IMR-90 (cell line): ENCODE data around the gene ACAP2. TPM values are rescaled to one million over a fixed set of nuclear protein-coding genes. Genes with fewer than 3 reads are reported as not detected.
A peak's percentile ranks its signal among the peaks of the same experiment; 100 is the strongest.
"Not testable (repeated sequence)": the region's sequence is repeated elsewhere in the genome, so short reads cannot be mapped to it uniquely, and the experiment has no call there.

Experiments
- ATAC-seq: fragments of 200-7000 bp; cut with Tn5 transposase; 2 replicates; pipeline ENCODE4 v1.9.1; 2020; ENCODE audit warnings: low read depth, mild to moderate bottlenecking, moderate library complexity
- BruUV-seq: library from RNA; stranded (reverse); fragments of 400-500 nt; replicated peaks from 2 replicates; lab custom pipeline; 2021; lab: Mats Ljungman, UMichigan
- CTCF ChIA-PET: fragments of 300-600 bp; formaldehyde crosslinking; extraction: SDS; loops from one replicate; lab custom pipeline; 2021; ENCODE audit warnings: antibody characterized with exemption; lab: Yijun Ruan, JAX
- POLR2A ChIA-PET: fragments of 300-600 bp; sonication (Branson Sonifier 250); formaldehyde crosslinking; loops from one replicate; lab custom pipeline; 2022; ENCODE audit warnings: antibody characterized with exemption; ENCODE audit not compliant: unreplicated experiment; lab: Charles Lee
- DNase-seq: peaks from one replicate; pipeline ENCODE4 v3.0.0; 2013
- H2AFZ ChIP-seq: replicated peaks from 2 replicates; pipeline ENCODE3; 2013; ENCODE audit warnings: low read length, mild to moderate bottlenecking; ENCODE audit not compliant: poor library complexity
- H2AK5ac ChIP-seq: 2 replicates; pipeline ENCODE4 v1.6.1; 2013; ENCODE audit warnings: low read depth, low read length, inconsistent platforms
- H2AK9ac ChIP-seq: replicated peaks from 2 replicates; pipeline ENCODE3; 2013; ENCODE audit warnings: mild to moderate bottlenecking, low read depth, low read length, moderate library complexity; ENCODE audit not compliant: poor library complexity
- H2BK120ac ChIP-seq: 2 replicates; pipeline ENCODE4 v1.6.1; 2013; ENCODE audit warnings: low read depth, low read length, inconsistent platforms
- H2BK15ac ChIP-seq: 3 replicates; pipeline ENCODE4 v1.6.1; 2013; ENCODE audit warnings: low read depth, low read length, inconsistent platforms
- H2BK20ac ChIP-seq: 2 replicates; pipeline ENCODE4 v1.6.1; 2013; ENCODE audit warnings: low read depth, mild to moderate bottlenecking, inconsistent platforms, low read length, moderate library complexity
- H2BK5ac ChIP-seq: 2 replicates; pipeline ENCODE4 v1.6.1; 2013; ENCODE audit warnings: mild to moderate bottlenecking, low read depth, low read length, inconsistent platforms; ENCODE audit not compliant: poor library complexity, severe bottlenecking
- H3K14ac ChIP-seq: replicated peaks from 2 replicates; pipeline ENCODE4 v1.6.1; 2013; ENCODE audit warnings: low read depth, low read length, inconsistent platforms
- H3K18ac ChIP-seq: 2 replicates; pipeline ENCODE4 v1.6.1; 2013; ENCODE audit warnings: low read depth, low read length, control low read depth
- H3K23ac ChIP-seq: 2 replicates; pipeline ENCODE4 v1.6.1; 2013; ENCODE audit warnings: low read depth, low read length, inconsistent platforms
- H3K27ac ChIP-seq: 2 replicates; pipeline ENCODE4 v1.5.1; 2013; ENCODE audit warnings: mild to moderate bottlenecking, control low read depth, low read length; ENCODE audit not compliant: insufficient read depth
- H3K27me3 ChIP-seq: 2 replicates; pipeline ENCODE4 v1.6.1; 2013; ENCODE audit warnings: low read length; ENCODE audit not compliant: control insufficient read depth, insufficient read depth
- H3K36me3 ChIP-seq: 2 replicates; pipeline ENCODE4 v1.6.1; 2013; ENCODE audit warnings: low read length, mixed read lengths; ENCODE audit not compliant: control insufficient read depth, insufficient read depth
- H3K4ac ChIP-seq: 2 replicates; pipeline ENCODE4 v1.6.1; 2013; ENCODE audit warnings: low read depth, low read length, inconsistent platforms
- H3K4me1 ChIP-seq: 2 replicates; pipeline ENCODE4 v1.6.1; 2013; ENCODE audit warnings: low read length, mixed read lengths; ENCODE audit not compliant: control insufficient read depth, insufficient read depth
- H3K4me2 ChIP-seq: 2 replicates; pipeline ENCODE4 v1.6.1; 2013; ENCODE audit warnings: low read depth, mild to moderate bottlenecking, control low read depth, low read length, moderate library complexity
- H3K4me3 ChIP-seq: 2 replicates; pipeline ENCODE4 v1.5.1; 2013; ENCODE audit warnings: low read depth, mild to moderate bottlenecking, control low read depth, low read length, moderate library complexity; ENCODE audit not compliant: insufficient read depth
- H3K56ac ChIP-seq: 2 replicates; pipeline ENCODE4 v1.6.1; 2013; ENCODE audit warnings: low read length, inconsistent platforms; ENCODE audit not compliant: insufficient read depth; ENCODE audit errors: extremely low read depth
- H3K79me1 ChIP-seq, 2 experiments: 2 replicates each; pipeline ENCODE4 v1.6.1; 2013; ENCODE audit warnings: low read length in 2 of 2, inconsistent platforms in 1 of 2, low read depth in 1 of 2
- H3K9ac ChIP-seq: 2 replicates; pipeline ENCODE4 v1.6.1; 2013; ENCODE audit warnings: low read depth, low read length, control low read depth
- H3K9me1 ChIP-seq: 2 replicates; pipeline ENCODE4 v1.6.1; 2013; ENCODE audit warnings: low read length, inconsistent platforms; ENCODE audit not compliant: insufficient read depth
- H3K9me3 ChIP-seq: 2 replicates; pipeline ENCODE4 v1.6.1; 2013; ENCODE audit warnings: low read length; ENCODE audit not compliant: control insufficient read depth, insufficient read depth
- H4K20me1 ChIP-seq: 2 replicates; pipeline ENCODE4 v1.6.1; 2013; ENCODE audit warnings: low read length, inconsistent platforms; ENCODE audit not compliant: insufficient read depth
- H4K5ac ChIP-seq: 2 replicates; pipeline ENCODE4 v1.6.1; 2013; ENCODE audit warnings: mild to moderate bottlenecking, low read depth, low read length, control low read depth
- H4K8ac ChIP-seq, 2 experiments: 2 replicates each; pipeline ENCODE4 v1.6.1; 2013; ENCODE audit warnings: low read depth in 2 of 2, low read length in 2 of 2, control low read depth in 1 of 2, inconsistent platforms in 1 of 2
- H4K91ac ChIP-seq: 2 replicates; pipeline ENCODE4 v1.6.1; 2013; ENCODE audit warnings: low read depth, low read length, inconsistent platforms; ENCODE audit not compliant: insufficient read depth
- MAFK ChIP-seq: IDR thresholded peaks from 2 replicates; pipeline ENCODE4 v1.6.1; 2012; ENCODE audit warnings: low read depth, low read length, improper control_type of control experiment
- RFX5 ChIP-seq: IDR thresholded peaks from 2 replicates; pipeline ENCODE4 v1.8.0; 2012; ENCODE audit warnings: low read depth, mild to moderate bottlenecking, low read length, moderate library complexity
- WGBS, 2 experiments: methylation state at CpG; one replicate each; pipeline versions ENCODE4 v1.1.5 to v1.1.7; 2013; ENCODE audit warnings: missing lambda C conversion rate in 2 of 2; ENCODE audit not compliant: insufficient read length in 1 of 2; ENCODE audit errors: extremely low coverage in 2 of 2; 5-methylcytosine and 5-hydroxymethylcytosine counted together
- dilution Hi-C: fragments of 300-500 bp; cut with HindIII; formaldehyde crosslinking; loops from one replicate; pipeline ENCODE4 v1.14.3; 2018; ENCODE audit warnings: low sequenced_read_pairs; ENCODE audit not compliant: unreplicated experiment
- in situ Hi-C: fragments of 300-500 bp; cut with MboI; formaldehyde crosslinking; loops from 3 replicates; pipeline ENCODE4 v1.14.3; 2019; ENCODE audit warnings: low sequenced_read_pairs, inconsistent platforms, mixed read lengths
- intact Hi-C: fragments of 100-400 bp; cut with micrococcal nuclease; formaldehyde crosslinking; loops from 2 replicates; pipeline ENCODE4 v1.10.0; 2022
- polyA plus RNA-seq, 3 experiments: library from polyadenylated mRNA; depleted of rRNA; stranded (reverse); fragments of >200 nt; gene quantifications; 2 replicates each; pipeline ENCODE4 v1.2.3, GENCODE V29; 2012; ENCODE audit warnings: low replicate concordance in 1 of 3
- total RNA-seq: library from RNA; depleted of rRNA; stranded (reverse); fragments of >200 nt; gene quantifications from 2 replicates; pipeline ENCODE4 v1.2.3, GENCODE V29; 2012
- TF ChIP-seq, protein P1 (sequence below): fragments of 150-350 bp; IDR thresholded peaks from 2 replicates; pipeline ENCODE4 v1.6.1; 2016; ENCODE audit warnings: low read depth, mild to moderate bottlenecking, low read length, moderate library complexity, borderline replicate concordance
- TF ChIP-seq, protein P2 (sequence below): fragments of 150-350 bp; IDR thresholded peaks from 2 replicates; pipeline ENCODE4 v1.6.1; 2017; ENCODE audit warnings: mild to moderate bottlenecking, antibody characterized with exemption, low read length, low read depth

ACAP2 gene
- total and polyA plus RNA-seq, 2 of the 4 experiments (the other 2 are of a cell fraction), result 11.9 to 35.1 TPM

DNA sequence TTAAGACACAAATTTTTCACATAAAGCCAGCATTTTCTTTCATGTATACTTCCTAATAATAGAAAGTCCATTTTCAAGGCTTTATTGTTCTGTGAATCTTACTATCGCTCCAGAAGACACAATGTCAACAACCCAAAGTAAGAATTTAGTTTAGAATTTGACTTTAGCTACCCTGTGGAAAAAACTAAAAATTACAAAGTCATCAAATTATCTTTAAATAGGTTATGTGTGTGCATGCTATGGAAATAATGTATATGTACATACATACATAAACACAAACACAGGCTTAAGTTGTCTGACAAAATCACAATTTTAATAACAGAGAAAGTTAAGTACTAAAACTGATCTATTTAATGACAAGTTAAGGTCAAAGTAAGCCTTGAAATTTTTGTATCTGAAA lies 151.7 kb downstream of the ACAP2 start:
- Histone ChIP-seq H2AFZ (no peak overlapping the region), H2BK120ac (no peak overlapping the region), H3K79me1 (no peaks in the 10 kb centered on the region; a peak in 1 of 4 replicates), H3K18ac (no peak overlapping the region), H3K4me2 (no peak overlapping the region), H3K4ac (no peak overlapping the region), H2AK9ac (no peak overlapping the region), H3K27me3 (no peaks in the 10 kb centered on the region), H3K9me3 (no peaks in the 10 kb centered on the region), H3K27ac (no peak overlapping the region), H4K5ac (no peak overlapping the region), H3K56ac (no peak overlapping the region), H3K4me3 (no peak overlapping the region), H2BK5ac (no peak overlapping the region), H4K20me1 (no peaks in the 10 kb centered on the region; the same call in none of the 2 replicates), H2BK20ac (no peak overlapping the region), H3K14ac (no peak overlapping the region), H3K9ac (no peak overlapping the region), H3K9me1 (no peaks in the 10 kb centered on the region; the same call in 1 of the 2 replicates), H3K4me1 (peaks cover 2% of the 10 kb centered on the region), H2AK5ac (no peak overlapping the region), H4K8ac (no peak overlapping the region), H3K23ac (no peak overlapping the region), H4K91ac (no peak overlapping the region), H3K36me3 (peaks cover 27% of the 10 kb centered on the region), H2BK15ac (no peak overlapping the region)
- BruUV-seq, result no TSS peak
- POLR2A ChIA-PET, result no interaction called here
- TF ChIP-seq MAFK (peak; percentile 48), RFX5 (no peak)
- TF ChIP-seq, protein P1, sequence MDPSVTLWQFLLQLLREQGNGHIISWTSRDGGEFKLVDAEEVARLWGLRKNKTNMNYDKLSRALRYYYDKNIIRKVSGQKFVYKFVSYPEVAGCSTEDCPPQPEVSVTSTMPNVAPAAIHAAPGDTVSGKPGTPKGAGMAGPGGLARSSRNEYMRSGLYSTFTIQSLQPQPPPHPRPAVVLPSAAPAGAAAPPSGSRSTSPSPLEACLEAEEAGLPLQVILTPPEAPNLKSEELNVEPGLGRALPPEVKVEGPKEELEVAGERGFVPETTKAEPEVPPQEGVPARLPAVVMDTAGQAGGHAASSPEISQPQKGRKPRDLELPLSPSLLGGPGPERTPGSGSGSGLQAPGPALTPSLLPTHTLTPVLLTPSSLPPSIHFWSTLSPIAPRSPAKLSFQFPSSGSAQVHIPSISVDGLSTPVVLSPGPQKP, result no peak
- TF ChIP-seq, protein P2, sequence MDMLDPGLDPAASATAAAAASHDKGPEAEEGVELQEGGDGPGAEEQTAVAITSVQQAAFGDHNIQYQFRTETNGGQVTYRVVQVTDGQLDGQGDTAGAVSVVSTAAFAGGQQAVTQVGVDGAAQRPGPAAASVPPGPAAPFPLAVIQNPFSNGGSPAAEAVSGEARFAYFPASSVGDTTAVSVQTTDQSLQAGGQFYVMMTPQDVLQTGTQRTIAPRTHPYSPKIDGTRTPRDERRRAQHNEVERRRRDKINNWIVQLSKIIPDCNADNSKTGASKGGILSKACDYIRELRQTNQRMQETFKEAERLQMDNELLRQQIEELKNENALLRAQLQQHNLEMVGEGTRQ, result no peak
- dilution Hi-C loops, result no loop called here
- no CpG with 5 or more reads among the region's 1 CpG for WGBS, 2 experiments
- ATAC-seq (no peak), DNase-seq (no peak)
- intact Hi-C loops, result no loop called here
- CTCF ChIA-PET, result interaction anchor here (1.1 kb wide), 1 partner anchor 11 kb away, joined by 6 read pairs; no protein-coding TSS in a partner anchor
- in situ Hi-C loops, result loop anchor here (10.0 kb wide), 1 partner anchor 134 kb away; no protein-coding TSS in a partner anchor

DNA sequence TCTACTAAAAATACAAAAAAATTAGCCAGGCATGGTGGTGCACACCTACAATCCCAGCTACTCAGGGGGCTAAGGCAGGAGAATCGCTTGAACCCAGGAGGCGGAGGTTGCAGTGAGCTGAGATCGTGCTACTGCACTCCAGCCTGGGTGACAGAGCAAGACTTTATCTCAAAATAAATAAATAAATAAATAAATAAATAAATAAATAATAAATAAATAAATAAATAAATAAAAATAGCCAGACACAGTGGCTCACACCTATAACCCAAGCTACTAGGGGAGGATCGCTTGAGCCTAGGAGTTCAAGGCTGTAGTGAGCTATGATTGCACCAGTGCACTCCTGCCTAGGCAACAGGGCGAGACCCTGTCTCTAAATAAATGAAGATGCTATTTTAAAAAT lies 152.2 kb downstream of the ACAP2 start:
- WGBS, 2 experiments, result no CpG with 5 or more reads among the region's 5 CpGs
- intact Hi-C loops, ATAC-seq: not testable (repeated sequence)

More for the DNA sequence above, 152.2 kb downstream of the ACAP2 start:
- H3K18ac ChIP-seq, H2AFZ ChIP-seq, H3K79me1 ChIP-seq, POLR2A ChIA-PET, H3K27me3 ChIP-seq, H3K9ac ChIP-seq, H3K9me1 ChIP-seq, H3K9me3 ChIP-seq, H2BK20ac ChIP-seq, DNase-seq, H3K56ac ChIP-seq, H4K8ac ChIP-seq, H3K27ac ChIP-seq, H3K4me2 ChIP-seq, H2BK15ac ChIP-seq, H4K20me1 ChIP-seq, BruUV-seq, H3K4me1 ChIP-seq, H3K14ac ChIP-seq, H3K23ac ChIP-seq, H2AK9ac ChIP-seq, H4K5ac ChIP-seq, H3K4ac ChIP-seq, H2BK5ac ChIP-seq, H3K4me3 ChIP-seq, H2BK120ac ChIP-seq, dilution Hi-C loops, H4K91ac ChIP-seq, H2AK5ac ChIP-seq: not testable (repeated sequence)
- CTCF ChIA-PET, result interaction anchor here (1.1 kb wide), 1 partner anchor 12 kb away, joined by 6 read pairs; no protein-coding TSS in a partner anchor
- in situ Hi-C loops, result loop anchor here (10.0 kb wide), 1 partner anchor 134 kb away; no protein-coding TSS in a partner anchor
- peaks cover 27% of the 10 kb centered on the region for H3K36me3 ChIP-seq
